ENCODE measurements around the gene KCND2.

Gene KCND2

GRCh38 chr7:120729245-120729644 is 456.3 kb downstream of the KCND2 start:
- no peak overlapping the region for H3K4me3 ChIP-seq (ENCODE audit: low read length in 2 of 2)
- no peaks in the 10 kb centered on the region for H3K36me3 ChIP-seq (ENCODE audit: control insufficient read depth in 2 of 2, insufficient read depth in 2 of 2, low read length in 2 of 2)
- H3K27me3 ChIP-seq (ENCODE audit: control insufficient read depth in 2 of 2, insufficient read depth in 2 of 2, low read length in 2 of 2): no peaks in the 10 kb centered on the region
- no peaks in the 10 kb centered on the region for H3K4me1 ChIP-seq (ENCODE audit: control insufficient read depth in 2 of 2, insufficient read depth in 2 of 2, low read length in 2 of 2)
- H3K27ac ChIP-seq (ENCODE audit: low read depth in 2 of 2, low read length in 2 of 2): no peak overlapping the region
- no peak overlapping the region for H3K9ac ChIP-seq (ENCODE audit: low read depth in 1 of 2, low read length in 2 of 2)
- no peaks in the 10 kb centered on the region for H3K9me3 ChIP-seq (ENCODE audit: control insufficient read depth in 2 of 2, low read length in 2 of 2)

DNA sequence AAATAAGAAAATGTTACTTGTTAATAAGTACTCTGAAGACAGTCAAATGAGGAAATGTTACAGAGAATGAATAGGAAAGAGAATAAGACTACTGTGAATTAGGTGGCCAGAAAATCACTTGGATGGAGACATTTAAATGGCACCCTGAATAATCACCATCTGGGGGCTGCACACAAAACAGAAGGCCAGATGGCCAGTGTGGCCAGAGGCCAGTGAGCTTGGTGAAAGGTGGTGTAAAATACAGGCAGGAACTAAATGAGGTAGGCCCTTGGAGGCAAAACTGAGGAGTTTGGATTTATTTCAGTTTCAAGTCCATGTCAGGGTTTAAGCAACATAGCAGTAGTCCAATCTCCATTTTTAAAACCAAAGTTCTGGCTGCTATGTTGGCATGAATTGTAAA is 458.3 kb downstream of the KCND2 start:
- no peaks in the 10 kb centered on the region for H3K9me3 ChIP-seq (ENCODE audit: control insufficient read depth in 2 of 2, low read length in 2 of 2)
- H3K4me1 ChIP-seq (ENCODE audit: control insufficient read depth in 2 of 2, insufficient read depth in 2 of 2, low read length in 2 of 2): no peaks in the 10 kb centered on the region
- H3K27me3 ChIP-seq (ENCODE audit: control insufficient read depth in 2 of 2, insufficient read depth in 2 of 2, low read length in 2 of 2): no peaks in the 10 kb centered on the region
- no peak overlapping the region for H3K27ac ChIP-seq (ENCODE audit: low read depth in 2 of 2, low read length in 2 of 2)
- no peak overlapping the region for H3K9ac ChIP-seq (ENCODE audit: low read depth in 1 of 2, low read length in 2 of 2)
- H3K4me3 ChIP-seq (ENCODE audit: low read length in 2 of 2): no peak overlapping the region
- no peaks in the 10 kb centered on the region for H3K36me3 ChIP-seq (ENCODE audit: control insufficient read depth in 2 of 2, insufficient read depth in 2 of 2, low read length in 2 of 2)

GRCh38 chr7:120732256-120732655 is 459.3 kb downstream of the KCND2 start:
- Histone ChIP-seq H3K4me3 (ENCODE audit: low read length in 2 of 2) (no peak overlapping the region), H3K27me3 (ENCODE audit: control insufficient read depth in 2 of 2, insufficient read depth in 2 of 2, low read length in 2 of 2) (no peaks in the 10 kb centered on the region), H3K9me3 (ENCODE audit: control insufficient read depth in 2 of 2, low read length in 2 of 2) (no peaks in the 10 kb centered on the region), H3K9ac (ENCODE audit: low read depth in 1 of 2, low read length in 2 of 2) (no peak overlapping the region), H3K36me3 (ENCODE audit: control insufficient read depth in 2 of 2, insufficient read depth in 2 of 2, low read length in 2 of 2) (no peaks in the 10 kb centered on the region), H3K27ac (ENCODE audit: low read depth in 2 of 2, low read length in 2 of 2) (no peak overlapping the region), H3K4me1 (ENCODE audit: control insufficient read depth in 2 of 2, insufficient read depth in 2 of 2, low read length in 2 of 2) (no peaks in the 10 kb centered on the region)

DNA sequence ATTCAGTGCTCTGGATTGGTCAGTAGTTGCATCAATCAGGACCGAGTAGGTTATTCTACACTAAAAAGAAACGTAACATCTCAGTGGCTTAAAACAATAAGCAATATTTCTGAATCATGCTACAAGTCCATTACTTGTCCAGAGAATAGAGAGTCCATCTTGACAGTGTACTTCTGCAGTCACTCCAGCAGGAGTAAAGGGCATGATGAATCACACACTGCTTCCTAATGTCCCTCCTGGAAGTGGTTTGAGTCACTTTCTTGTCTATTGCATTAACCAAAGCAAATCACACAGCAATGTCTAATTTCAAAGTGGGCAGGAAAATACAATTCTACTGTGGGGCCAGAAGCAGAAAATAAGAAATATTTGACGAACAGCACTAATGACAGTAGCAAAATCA is 460.2 kb downstream of the KCND2 start:
- no peaks in the 10 kb centered on the region for H3K4me1 ChIP-seq (ENCODE audit: control insufficient read depth in 2 of 2, insufficient read depth in 2 of 2, low read length in 2 of 2)

DNA sequence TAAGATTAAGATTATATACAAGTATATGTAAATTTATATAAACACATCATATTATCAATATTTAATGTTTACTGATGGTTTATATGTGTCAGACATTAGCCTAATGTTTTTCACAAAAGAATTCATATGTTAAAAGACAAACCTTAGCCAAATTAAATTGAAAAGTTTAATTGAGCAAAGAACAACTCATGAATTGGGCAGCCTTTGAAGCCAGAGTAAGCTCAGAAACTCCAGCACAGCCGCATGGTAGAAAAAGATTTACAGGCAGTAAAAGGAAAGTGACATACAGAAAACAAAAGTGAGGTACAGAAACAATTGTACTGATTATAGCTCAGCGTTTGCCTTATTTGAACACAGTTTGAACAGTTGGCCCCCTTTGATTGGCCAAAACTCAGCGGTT is 460.9 kb downstream of the KCND2 start:
- Histone ChIP-seq H3K36me3 (ENCODE audit: control insufficient read depth in 2 of 2, insufficient read depth in 2 of 2, low read length in 2 of 2) (no peaks in the 10 kb centered on the region), H3K4me3 (ENCODE audit: low read length in 2 of 2) (no peak overlapping the region), H3K9ac (ENCODE audit: low read depth in 1 of 2, low read length in 2 of 2) (no peak overlapping the region), H3K4me1 (ENCODE audit: control insufficient read depth in 2 of 2, insufficient read depth in 2 of 2, low read length in 2 of 2) (no peaks in the 10 kb centered on the region), H3K27me3 (ENCODE audit: control insufficient read depth in 2 of 2, insufficient read depth in 2 of 2, low read length in 2 of 2) (no peaks in the 10 kb centered on the region), H3K27ac (ENCODE audit: low read depth in 2 of 2, low read length in 2 of 2) (no peak overlapping the region), H3K9me3 (ENCODE audit: control insufficient read depth in 2 of 2, low read length in 2 of 2) (no peaks in the 10 kb centered on the region)

More for the DNA sequence above, 460.2 kb downstream of the KCND2 start:
- H3K9me3 ChIP-seq (ENCODE audit: control insufficient read depth in 2 of 2, low read length in 2 of 2): no peaks in the 10 kb centered on the region
- H3K27ac ChIP-seq (ENCODE audit: low read depth in 2 of 2, low read length in 2 of 2): no peak overlapping the region
- no peaks in the 10 kb centered on the region for H3K27me3 ChIP-seq (ENCODE audit: control insufficient read depth in 2 of 2, insufficient read depth in 2 of 2, low read length in 2 of 2)
- no peaks in the 10 kb centered on the region for H3K36me3 ChIP-seq (ENCODE audit: control insufficient read depth in 2 of 2, insufficient read depth in 2 of 2, low read length in 2 of 2)
- no peak overlapping the region for H3K4me3 ChIP-seq (ENCODE audit: low read length in 2 of 2)
- no peak overlapping the region for H3K9ac ChIP-seq (ENCODE audit: low read depth in 1 of 2, low read length in 2 of 2)

DNA sequence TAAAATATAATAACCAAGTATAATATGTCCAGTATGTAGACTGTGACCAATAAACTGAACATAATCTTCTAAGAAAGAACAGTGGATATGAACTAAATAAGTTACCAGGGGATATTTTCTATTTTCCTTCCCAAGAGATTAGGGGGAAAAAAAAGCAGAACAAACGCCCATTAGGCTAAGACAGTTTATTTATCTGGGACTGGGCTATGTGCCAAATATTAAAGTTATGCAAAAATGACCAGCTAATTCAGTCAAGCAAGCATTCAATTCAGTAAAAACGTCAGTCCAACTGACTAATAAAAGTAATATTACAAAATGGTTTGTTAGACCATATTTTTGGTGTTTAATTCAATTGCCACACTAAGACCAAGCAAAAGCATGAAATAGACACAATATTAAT is 462.8 kb downstream of the KCND2 start:
- Histone ChIP-seq H3K4me1 (ENCODE audit: control insufficient read depth in 2 of 2, insufficient read depth in 2 of 2, low read length in 2 of 2) (no peaks in the 10 kb centered on the region), H3K4me3 (ENCODE audit: low read length in 2 of 2) (no peak overlapping the region), H3K9me3 (ENCODE audit: control insufficient read depth in 2 of 2, low read length in 2 of 2) (no peaks in the 10 kb centered on the region), H3K9ac (ENCODE audit: low read depth in 1 of 2, low read length in 2 of 2) (no peak overlapping the region), H3K27ac (ENCODE audit: low read depth in 2 of 2, low read length in 2 of 2) (no peak overlapping the region), H3K36me3 (ENCODE audit: control insufficient read depth in 2 of 2, insufficient read depth in 2 of 2, low read length in 2 of 2) (no peaks in the 10 kb centered on the region), H3K27me3 (ENCODE audit: control insufficient read depth in 2 of 2, insufficient read depth in 2 of 2, low read length in 2 of 2) (no peaks in the 10 kb centered on the region)

DNA sequence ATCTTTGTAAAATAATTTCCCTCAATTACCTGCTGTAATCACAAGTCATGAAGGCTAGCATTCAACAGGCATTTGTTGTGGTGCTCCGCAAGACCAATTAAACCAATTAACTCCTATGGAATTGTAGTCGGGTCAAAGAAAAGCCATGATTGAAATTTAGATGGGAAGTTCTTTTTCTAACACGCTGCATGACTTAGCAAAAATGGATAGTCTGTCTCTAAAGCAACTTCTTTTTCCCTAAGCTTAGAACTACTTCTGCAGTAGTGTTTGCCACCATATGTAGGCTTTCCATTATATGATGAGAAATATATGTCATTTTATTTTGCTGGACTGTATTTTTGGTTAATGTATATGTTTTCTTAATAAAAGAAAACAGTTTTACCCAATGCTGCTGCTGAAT is 465.8 kb downstream of the KCND2 start:
- no peak overlapping the region for H3K4me3 ChIP-seq (ENCODE audit: low read length in 2 of 2)
- peaks cover 0 to 2% of the 10 kb centered on the region in 2 donors for H3K27me3 ChIP-seq (ENCODE audit: control insufficient read depth in 2 of 2, insufficient read depth in 2 of 2, low read length in 2 of 2)
- no peak overlapping the region for H3K9ac ChIP-seq (ENCODE audit: low read depth in 1 of 2, low read length in 2 of 2)
- no peaks in the 10 kb centered on the region for H3K4me1 ChIP-seq (ENCODE audit: control insufficient read depth in 2 of 2, insufficient read depth in 2 of 2, low read length in 2 of 2)
- no peaks in the 10 kb centered on the region for H3K9me3 ChIP-seq (ENCODE audit: control insufficient read depth in 2 of 2, low read length in 2 of 2)
- no peaks in the 10 kb centered on the region for H3K36me3 ChIP-seq (ENCODE audit: control insufficient read depth in 2 of 2, insufficient read depth in 2 of 2, low read length in 2 of 2)
- no peak overlapping the region for H3K27ac ChIP-seq (ENCODE audit: low read depth in 2 of 2, low read length in 2 of 2)

DNA sequence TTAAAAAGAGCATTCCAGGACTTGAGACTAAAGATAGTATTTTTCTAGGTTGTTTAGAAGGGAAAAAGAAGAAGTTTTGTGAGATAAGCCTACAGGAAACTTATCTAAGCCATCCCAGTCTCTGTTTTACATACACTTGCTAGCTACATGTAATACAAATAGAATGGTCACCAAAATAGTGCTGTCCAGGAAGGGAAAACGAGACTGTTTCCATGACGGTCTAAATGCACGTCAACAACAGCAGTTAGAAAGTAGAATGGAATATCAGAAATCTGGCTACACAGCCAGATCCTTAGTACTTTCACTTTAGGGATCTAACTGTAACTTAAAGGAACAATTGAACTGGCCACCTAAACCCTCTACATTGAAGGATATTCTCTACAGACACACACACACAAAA is 467.4 kb downstream of the KCND2 start:
- Histone ChIP-seq H3K9me3 (ENCODE audit: control insufficient read depth in 2 of 2, low read length in 2 of 2) (no peaks in the 10 kb centered on the region), H3K9ac (ENCODE audit: low read depth in 1 of 2, low read length in 2 of 2) (no peak overlapping the region), H3K27me3 (ENCODE audit: control insufficient read depth in 2 of 2, insufficient read depth in 2 of 2, low read length in 2 of 2) (peaks cover 0 to 2% of the 10 kb centered on the region in 2 donors), H3K27ac (ENCODE audit: low read depth in 2 of 2, low read length in 2 of 2) (no peak overlapping the region), H3K4me1 (ENCODE audit: control insufficient read depth in 2 of 2, insufficient read depth in 2 of 2, low read length in 2 of 2) (no peaks in the 10 kb centered on the region), H3K4me3 (ENCODE audit: low read length in 2 of 2) (no peak overlapping the region), H3K36me3 (ENCODE audit: control insufficient read depth in 2 of 2, insufficient read depth in 2 of 2, low read length in 2 of 2) (no peaks in the 10 kb centered on the region)

DNA sequence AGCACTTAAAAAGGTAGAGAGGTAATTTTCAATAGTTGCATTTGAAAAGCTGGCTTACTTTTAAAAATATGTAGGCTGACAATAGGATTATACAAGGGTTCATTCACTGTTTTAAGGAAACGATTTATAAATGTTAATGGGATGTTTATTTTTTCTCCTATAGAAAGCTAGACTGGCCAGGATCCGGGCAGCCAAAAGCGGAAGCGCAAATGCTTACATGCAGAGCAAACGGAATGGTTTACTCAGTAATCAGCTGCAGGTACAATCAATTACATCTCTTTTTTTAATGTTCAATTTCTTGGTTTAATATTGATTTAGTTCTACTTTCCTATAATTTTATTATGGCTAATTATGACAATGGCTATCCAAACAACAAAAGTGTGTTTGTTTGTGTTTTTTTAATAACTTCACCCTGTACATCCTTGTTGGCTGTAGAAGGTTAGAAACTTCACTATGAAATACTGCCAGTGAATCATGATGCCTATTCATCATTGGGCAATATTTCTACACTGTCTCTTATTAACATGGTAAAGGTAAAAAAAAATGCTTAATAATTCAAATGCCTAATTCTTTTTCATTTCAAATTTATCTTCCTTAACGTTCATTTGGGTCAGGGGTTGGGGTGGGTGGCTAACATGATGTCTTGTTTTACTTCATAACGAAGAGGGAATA is 468.5 kb downstream of the KCND2 start:
- Histone ChIP-seq H3K27me3 (ENCODE audit: control insufficient read depth in 2 of 2, insufficient read depth in 2 of 2, low read length in 2 of 2) (peaks cover 0 to 2% of the 10 kb centered on the region in 2 donors), H3K4me1 (ENCODE audit: control insufficient read depth in 2 of 2, insufficient read depth in 2 of 2, low read length in 2 of 2) (no peaks in the 10 kb centered on the region), H3K9ac (ENCODE audit: low read depth in 1 of 2, low read length in 2 of 2) (no peak overlapping the region), H3K4me3 (ENCODE audit: low read length in 2 of 2) (no peak overlapping the region), H3K9me3 (ENCODE audit: control insufficient read depth in 2 of 2, low read length in 2 of 2) (no peaks in the 10 kb centered on the region), H3K27ac (ENCODE audit: low read depth in 2 of 2, low read length in 2 of 2) (no peak overlapping the region), H3K36me3 (ENCODE audit: control insufficient read depth in 2 of 2, insufficient read depth in 2 of 2, low read length in 2 of 2) (no peaks in the 10 kb centered on the region)

GRCh38 chr7:120742372-120742771 is 469.4 kb downstream of the KCND2 start:
- Histone ChIP-seq H3K4me3 (ENCODE audit: low read length in 2 of 2) (no peak overlapping the region), H3K27me3 (ENCODE audit: control insufficient read depth in 2 of 2, insufficient read depth in 2 of 2, low read length in 2 of 2) (peaks cover 0 to 2% of the 10 kb centered on the region in 2 donors), H3K9ac (ENCODE audit: low read depth in 1 of 2, low read length in 2 of 2) (no peak overlapping the region), H3K9me3 (ENCODE audit: control insufficient read depth in 2 of 2, low read length in 2 of 2) (no peaks in the 10 kb centered on the region), H3K4me1 (ENCODE audit: control insufficient read depth in 2 of 2, insufficient read depth in 2 of 2, low read length in 2 of 2) (no peaks in the 10 kb centered on the region), H3K27ac (ENCODE audit: low read depth in 2 of 2, low read length in 2 of 2) (no peak overlapping the region), H3K36me3 (ENCODE audit: control insufficient read depth in 2 of 2, insufficient read depth in 2 of 2, low read length in 2 of 2) (no peaks in the 10 kb centered on the region)

DNA sequence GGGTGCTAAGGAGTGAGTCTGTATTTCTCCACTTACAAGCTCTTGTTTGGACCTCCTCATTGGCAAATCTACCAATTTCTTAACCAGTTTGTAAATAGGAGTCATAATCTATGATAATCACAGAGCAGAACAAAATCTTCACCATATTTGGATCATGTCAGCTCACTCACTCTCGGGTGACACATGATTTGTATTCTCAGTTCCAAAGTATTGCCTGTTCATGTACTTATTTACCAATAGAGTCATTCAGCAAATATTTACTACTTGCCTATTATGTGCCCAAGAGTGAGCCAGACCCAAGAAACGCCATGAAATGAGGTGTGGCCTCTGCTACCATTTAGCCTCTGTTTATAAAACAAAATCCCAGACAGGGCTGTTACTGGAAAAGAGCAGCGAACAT is 470.2 kb downstream of the KCND2 start:
- no peaks in the 10 kb centered on the region for H3K36me3 ChIP-seq (ENCODE audit: control insufficient read depth in 2 of 2, insufficient read depth in 2 of 2, low read length in 2 of 2)
- H3K4me1 ChIP-seq (ENCODE audit: control insufficient read depth in 2 of 2, insufficient read depth in 2 of 2, low read length in 2 of 2): no peaks in the 10 kb centered on the region
- H3K27me3 ChIP-seq (ENCODE audit: control insufficient read depth in 2 of 2, insufficient read depth in 2 of 2, low read length in 2 of 2): peaks cover 0 to 2% of the 10 kb centered on the region in 2 donors
- H3K4me3 ChIP-seq (ENCODE audit: low read length in 2 of 2): no peak overlapping the region
- no peak overlapping the region for H3K9ac ChIP-seq (ENCODE audit: low read depth in 1 of 2, low read length in 2 of 2)
- H3K9me3 ChIP-seq (ENCODE audit: control insufficient read depth in 2 of 2, low read length in 2 of 2): no peaks in the 10 kb centered on the region
- H3K27ac ChIP-seq (ENCODE audit: low read depth in 2 of 2, low read length in 2 of 2): no peak overlapping the region

All from mucosa of rectum (tissue), 2 donors.